Measurements from ENCODE around the gene SLC15A5.

The SLC15A5 gene

GRCh38 chr12:16187660-16188059 is 89.8 kb downstream of the SLC15A5 start:
- no peak overlapping the region for H3K4me3 ChIP-seq (ENCODE audit: insufficient read depth, low read length, poor library complexity, severe bottlenecking)
- no peak overlapping the region for H3K4me2 ChIP-seq (ENCODE audit: low read depth, low read length, poor library complexity, severe bottlenecking)

GRCh38 chr12:16184681-16185080 is 92.8 kb downstream of the SLC15A5 start:
- Histone ChIP-seq H3K36me3 (ENCODE audit: low read length) (no peaks in the 10 kb centered on the region), H3F3A (ENCODE audit: insufficient read depth) (no peaks in the 10 kb centered on the region), H3K79me2 (ENCODE audit: insufficient read depth, low read length) (no peaks in the 10 kb centered on the region), H3K9me2 (replicated peaks; ENCODE audit: insufficient read depth, low read length) (no peaks in the 10 kb centered on the region), H3K4me3 (ENCODE audit: insufficient read depth, low read length, poor library complexity, severe bottlenecking) (no peak overlapping the region), H2AFZ (ENCODE audit: low read depth, low read length, severe bottlenecking) (no peak overlapping the region), H3K27ac (ENCODE audit: low read depth, low read length) (no peak overlapping the region), H3K27me3 (ENCODE audit: low read length) (no peaks in the 10 kb centered on the region), H3K4me2 (ENCODE audit: low read depth, low read length, poor library complexity, severe bottlenecking) (no peak overlapping the region), H3K9ac (ENCODE audit: low read length) (no peak overlapping the region), H3K9me3 (ENCODE audit: insufficient read depth, low read length) (no peaks in the 10 kb centered on the region), H4K20me1 (ENCODE audit: low read depth, low read length) (no peaks in the 10 kb centered on the region)
- TF ChIP-seq EZH2phosphoT487 (conservative IDR thresholded peaks at IDR 0.05; ENCODE audit: low read length) (no peak), CTCF (IDR thresholded peaks at IDR 0.05; ENCODE audit: insufficient read depth, low read length, poor library complexity, severe bottlenecking) (no peak)

More at GRCh38 chr12:16187660-16188059, 89.8 kb downstream of the SLC15A5 start:
- H3F3A ChIP-seq (ENCODE audit: insufficient read depth) = no peaks in the 10 kb centered on the region
- no peak overlapping the region for H2AFZ ChIP-seq (ENCODE audit: low read depth, low read length, severe bottlenecking)
- no peak overlapping the region for H3K9ac ChIP-seq (ENCODE audit: low read length)
- no peak for TF ChIP-seq CTCF (IDR thresholded peaks at IDR 0.05; ENCODE audit: insufficient read depth, low read length, poor library complexity, severe bottlenecking)
- H3K36me3 ChIP-seq (ENCODE audit: low read length) = no peaks in the 10 kb centered on the region
- H3K27ac ChIP-seq (ENCODE audit: low read depth, low read length) = no peak overlapping the region
- H3K9me2 ChIP-seq (replicated peaks; ENCODE audit: insufficient read depth, low read length) = no peaks in the 10 kb centered on the region
- H3K27me3 ChIP-seq (ENCODE audit: low read length) = no peaks in the 10 kb centered on the region
- no peaks in the 10 kb centered on the region for H3K9me3 ChIP-seq (ENCODE audit: insufficient read depth, low read length)
- H4K20me1 ChIP-seq (ENCODE audit: low read depth, low read length) = no peaks in the 10 kb centered on the region
- H3K79me2 ChIP-seq (ENCODE audit: insufficient read depth, low read length) = no peaks in the 10 kb centered on the region

GRCh38 chr12:16183541-16183940 is 93.9 kb downstream of the SLC15A5 start:
- no peak overlapping the region for H3K4me2 ChIP-seq (ENCODE audit: low read depth, low read length, poor library complexity, severe bottlenecking)
- H2AFZ ChIP-seq (ENCODE audit: low read depth, low read length, severe bottlenecking) = no peak overlapping the region
- H3K27ac ChIP-seq (ENCODE audit: low read depth, low read length) = no peak overlapping the region
- H3K9ac ChIP-seq (ENCODE audit: low read length) = no peak overlapping the region
- no peaks in the 10 kb centered on the region for H3K79me2 ChIP-seq (ENCODE audit: insufficient read depth, low read length)
- no peaks in the 10 kb centered on the region for H4K20me1 ChIP-seq (ENCODE audit: low read depth, low read length)
- no peaks in the 10 kb centered on the region for H3F3A ChIP-seq (ENCODE audit: insufficient read depth)
- H3K4me3 ChIP-seq (ENCODE audit: insufficient read depth, low read length, poor library complexity, severe bottlenecking) = no peak overlapping the region
- TF ChIP-seq EZH2phosphoT487 (conservative IDR thresholded peaks at IDR 0.05; ENCODE audit: low read length) (no peak), CTCF (IDR thresholded peaks at IDR 0.05; ENCODE audit: insufficient read depth, low read length, poor library complexity, severe bottlenecking) (no peak)
- H3K27me3 ChIP-seq (ENCODE audit: low read length) = no peaks in the 10 kb centered on the region
- no peaks in the 10 kb centered on the region for H3K9me3 ChIP-seq (ENCODE audit: insufficient read depth, low read length)
- no peaks in the 10 kb centered on the region for H3K36me3 ChIP-seq (ENCODE audit: low read length)
- no peaks in the 10 kb centered on the region for H3K9me2 ChIP-seq (replicated peaks; ENCODE audit: insufficient read depth, low read length)

GRCh38 chr12:16175840-16176239 is 101.6 kb downstream of the SLC15A5 start:
- Histone ChIP-seq H3K9ac (ENCODE audit: low read length) (no peak overlapping the region), H3K79me2 (ENCODE audit: insufficient read depth, low read length) (no peaks in the 10 kb centered on the region), H3K4me3 (ENCODE audit: insufficient read depth, low read length, poor library complexity, severe bottlenecking) (no peak overlapping the region), H3K36me3 (ENCODE audit: low read length) (no peaks in the 10 kb centered on the region), H2AFZ (ENCODE audit: low read depth, low read length, severe bottlenecking) (no peak overlapping the region), H4K20me1 (ENCODE audit: low read depth, low read length) (no peaks in the 10 kb centered on the region), H3K9me2 (replicated peaks; ENCODE audit: insufficient read depth, low read length) (no peaks in the 10 kb centered on the region), H3K27me3 (ENCODE audit: low read length) (no peaks in the 10 kb centered on the region), H3K27ac (ENCODE audit: low read depth, low read length) (no peak overlapping the region), H3K9me3 (ENCODE audit: insufficient read depth, low read length) (no peaks in the 10 kb centered on the region), H3F3A (ENCODE audit: insufficient read depth) (no peaks in the 10 kb centered on the region), H3K4me2 (ENCODE audit: low read depth, low read length, poor library complexity, severe bottlenecking) (no peak overlapping the region)
- TF ChIP-seq CTCF (IDR thresholded peaks at IDR 0.05; ENCODE audit: insufficient read depth, low read length, poor library complexity, severe bottlenecking) = no peak
- TF ChIP-seq EZH2phosphoT487 (conservative IDR thresholded peaks at IDR 0.05; ENCODE audit: low read length) = no peak
